K562 (cell line): ENCODE data around the gene S100A9. TPM values are rescaled to one million over a fixed set of nuclear protein-coding genes. Genes with fewer than 3 reads are reported as not detected.

Experiments used
- ATAC-seq: fragments of 200-7000 bp; cut with Tn5 transposase; 3 replicates; pipeline ENCODE4 v1.9.1; 2020; ENCODE audit warnings: moderate library complexity
- BruUV-seq: library from RNA; stranded (reverse); fragments of 400-500 nt; replicated peaks from 2 replicates; lab custom pipeline; 2021; lab: Mats Ljungman, UMichigan
- CTCF ChIA-PET: fragments of 300-600 bp; formaldehyde crosslinking; extraction: SDS; loops from one replicate; lab custom pipeline; 2021; ENCODE audit warnings: low intra/inter-chr PET ratio; lab: Yijun Ruan, JAX
- POLR2A ChIA-PET: fragments of 300-600, 350-650 bp; sonication (Branson Sonifier 250); formaldehyde crosslinking; extraction: SDS; loops from one replicate; lab custom pipeline; 2021; ENCODE audit warnings: antibody characterized with exemption, inconsistent platforms; lab: Yijun Ruan, JAX
- DNase-seq, 4 experiments: peaks; one replicate each; pipeline versions ENCODE4 v3.0.0 to v3.0.0-alpha.2; 2011 to 2018; ENCODE audit warnings: low spot score in 3 of 4, mixed read lengths in 3 of 4; ENCODE audit errors: extremely low read depth in 1 of 4
- FAIRE-seq: peaks from 2 replicates; lab custom pipeline; 2011; peaks lifted over from hg19 to GRCh38; lab: Jason Lieb, UNC
- H2AFZ ChIP-seq: 2 replicates; pipeline ENCODE4 v1.6.0; 2011; ENCODE audit warnings: low read depth, low read length, control low read depth, inconsistent platforms
- H3K27ac ChIP-seq: fragments of 200-600 bp; 3 replicates; pipeline ENCODE4 v1.8.0; 2011; ENCODE audit warnings: low read depth, mild to moderate bottlenecking, control low read depth, inconsistent platforms, low read length, moderate library complexity, mixed read lengths; ENCODE audit errors: extremely low read depth
- H3K27me3 ChIP-seq, 2 experiments: fragments of 300-600 bp in 1 of 2; 2 replicates in 1 of 2; 3 replicates in 1 of 2; pipeline versions ENCODE4 v1.6.0 to v1.8.0; 2011; ENCODE audit warnings: inconsistent platforms in 2 of 2, low read length in 2 of 2, mild to moderate bottlenecking in 1 of 2, mixed read lengths in 1 of 2, moderate library complexity in 1 of 2; ENCODE audit not compliant: control insufficient read depth in 2 of 2, insufficient read depth in 2 of 2
- H3K36me3 ChIP-seq: fragments of 300-600 bp; 3 replicates; pipeline ENCODE4 v1.8.0; 2011; ENCODE audit warnings: mild to moderate bottlenecking, low read length, inconsistent platforms; ENCODE audit not compliant: control insufficient read depth, insufficient read depth
- H3K4me1 ChIP-seq, 2 experiments: fragments of 200-600 bp in 1 of 2; replicated peaks in 1 of 2; 2 replicates in 1 of 2; 3 replicates in 1 of 2; pipeline versions ENCODE4 v1.5.1 to v1.8.0; 2011; ENCODE audit warnings: inconsistent platforms in 2 of 2, low read length in 2 of 2, mild to moderate bottlenecking in 1 of 2, mixed read lengths in 1 of 2, moderate library complexity in 1 of 2; ENCODE audit not compliant: control insufficient read depth in 2 of 2, insufficient read depth in 2 of 2
- H3K4me2 ChIP-seq: 2 replicates; pipeline ENCODE4 v1.6.1; 2011; ENCODE audit warnings: low read length, control low read depth, inconsistent platforms, mixed read lengths; ENCODE audit not compliant: insufficient read depth
- H3K4me3 ChIP-seq: fragments of 200-600 bp; sonication (generic), shearing (Covaris generic); 2 replicates; pipeline ENCODE4 v1.5.1; 2016; ENCODE audit warnings: control low read depth, inconsistent platforms
- H3K79me2 ChIP-seq: fragments of 200-600 bp; 3 replicates; pipeline ENCODE4 v1.8.0; 2011; ENCODE audit warnings: low read length, inconsistent platforms; ENCODE audit not compliant: control insufficient read depth, insufficient read depth
- H3K9ac ChIP-seq, 2 experiments: 2 replicates each; pipeline versions ENCODE4 v1.6.0 to v1.6.1; 2011; ENCODE audit warnings: low read depth in 2 of 2, low read length in 2 of 2, control low read depth in 1 of 2, inconsistent platforms in 1 of 2, mild to moderate bottlenecking in 1 of 2, mixed read lengths in 1 of 2; ENCODE audit not compliant: insufficient read depth in 1 of 2
- H3K9me1 ChIP-seq: one replicate; pipeline ENCODE4 v1.6.0; 2011; ENCODE audit warnings: inconsistent platforms, mild to moderate bottlenecking, low read length, moderate library complexity; ENCODE audit not compliant: control insufficient read depth, insufficient read depth
- H3K9me3 ChIP-seq: replicated peaks from 2 replicates; pipeline ENCODE4 v1.5.1; 2011; ENCODE audit warnings: low read depth, low read length, inconsistent platforms; ENCODE audit not compliant: control insufficient read depth, insufficient read depth
- H4K20me1 ChIP-seq: replicated peaks from 2 replicates; pipeline ENCODE4 v1.6.1; 2011; ENCODE audit warnings: low read length, inconsistent platforms, mixed read lengths; ENCODE audit not compliant: control insufficient read depth, insufficient read depth
- ATF7 ChIP-seq: fragments of 450-650 bp; IDR thresholded peaks from 2 replicates; pipeline ENCODE4 v1.7.1; 2014; ENCODE audit warnings: mild to moderate bottlenecking, moderate library complexity
- BDP1 ChIP-seq: IDR thresholded peaks from 3 replicates; pipeline ENCODE4 v1.6.1; 2011; ENCODE audit not compliant: insufficient read length, insufficient read depth
- BHLHE40 ChIP-seq: IDR thresholded peaks from 2 replicates; pipeline ENCODE4 v1.6.1; 2011; ENCODE audit warnings: low read length, improper control_type of control experiment
- CCNT2 ChIP-seq: IDR thresholded peaks from 2 replicates; pipeline ENCODE4 v1.6.1; 2011; ENCODE audit warnings: borderline replicate concordance, low read depth, mild to moderate bottlenecking, moderate library complexity, mixed read lengths, low read length; ENCODE audit not compliant: insufficient read length; ENCODE audit errors: extremely low read depth
- ESRRB ChIP-seq: fragments of 250-450 bp; sonication (Bioruptor Pico); IDR thresholded peaks from 2 replicates; pipeline ENCODE4 v1.5.0; 2020; ENCODE audit warnings: mild to moderate bottlenecking, moderate library complexity, borderline replicate concordance
- HMG20B ChIP-seq: fragments of 250-450 bp; sonication (Bioruptor Pico); IDR thresholded peaks from 2 replicates; pipeline ENCODE4 v1.5.0; 2021; ENCODE audit warnings: mild to moderate bottlenecking
- RBBP5 ChIP-seq: fragments of 200-600 bp; sonication (generic); IDR thresholded peaks from 2 replicates; pipeline ENCODE4 v1.6.1; 2012; ENCODE audit warnings: borderline replicate concordance, mild to moderate bottlenecking, low read length, control low read depth, inconsistent platforms; ENCODE audit not compliant: insufficient read depth, poor library complexity, severe bottlenecking
- RNF2 ChIP-seq: sonication (generic); IDR thresholded peaks from 2 replicates; pipeline ENCODE4 v1.6.1; 2016
- TFAM ChIP-seq: fragments of 250-450 bp; sonication (Bioruptor Pico); conservative IDR thresholded peaks from 2 replicates; pipeline ENCODE4 v1.5.0; 2021; ENCODE audit warnings: mild to moderate bottlenecking, moderate library complexity
- ZNF224 ChIP-seq: sonication (generic); formaldehyde crosslinking; IDR thresholded peaks from 2 replicates; pipeline ENCODE4 v1.8.0; 2022; ENCODE audit warnings: mild to moderate bottlenecking, missing genetic modification reagents
- ZNF239 ChIP-seq: fragments of 250-450 bp; sonication (Bioruptor Pico); IDR thresholded peaks from 2 replicates; pipeline ENCODE4 v1.4.0; 2020; ENCODE audit warnings: mild to moderate bottlenecking
- ZNF764 ChIP-seq: fragments of 250-450 bp; sonication (Bioruptor Pico); IDR thresholded peaks from 2 replicates; pipeline ENCODE4 v1.4.0; 2020; ENCODE audit warnings: low read depth, mild to moderate bottlenecking, moderate library complexity
- ZNF79 ChIP-seq: fragments of 250-450 bp; sonication (Bioruptor Pico); IDR thresholded peaks from 2 replicates; pipeline ENCODE4 v1.4.0; 2020; ENCODE audit warnings: low read depth, mild to moderate bottlenecking, moderate library complexity
- WGBS: fragments of 100-300 bp; shearing (Covaris generic); methylation state at CpG from one replicate; pipeline ENCODE4 v1.1.6; 2016; ENCODE audit warnings: low coverage, mixed read lengths; ENCODE audit not compliant: insufficient coverage; ENCODE audit errors: missing lambda C conversion rate; 5-methylcytosine and 5-hydroxymethylcytosine counted together
- in situ Hi-C: fragments of 300-500 bp; cut with MboI; formaldehyde crosslinking; loops from 4 replicates; pipeline ENCODE4 v1.15.0; 2018; ENCODE audit warnings: inconsistent platforms, mixed read lengths
- intact Hi-C: fragments of 100-400 bp; cut with micrococcal nuclease; formaldehyde crosslinking; loops from 2 replicates; pipeline ENCODE4 v1.14.2; 2022
- polyA plus RNA-seq, 8 experiments: library from polyadenylated mRNA; depleted of rRNA in 4 of 8; stranded (reverse) in 5 of 8; unstranded in 3 of 8; fragments of >200 nt; fragmentation: Nextera tagmentation in 2 of 8; fragmentation: Illumina TruSeq in 1 of 8; extraction: Ambion mirVana in 2 of 8; extraction: Trizol in 1 of 8; gene quantifications; 2 replicates each; pipeline versions ENCODE4 v1.2.1 to v1.2.3, GENCODE V29; 2011 to 2014; ENCODE audit warnings: inconsistent platforms in 1 of 8, missing spikeins in 1 of 8
- total RNA-seq, 7 experiments: library from RNA; depleted of rRNA in 6 of 7; stranded (reverse); fragments of >200 nt in 6 of 7; fragmentation: Illumina TruSeq in 2 of 7; extraction: Trizol in 2 of 7; gene quantifications; 2 replicates each; pipeline versions ENCODE4 v1.2.1 to v1.2.3, GENCODE V29; 2011 to 2021; ENCODE audit warnings: low replicate concordance in 1 of 7
- TF ChIP-seq, protein P1 (sequence below): fragments of 250-450 bp; sonication (Bioruptor Pico); IDR thresholded peaks from 2 replicates; pipeline ENCODE4 v1.4.0; 2020
- TF ChIP-seq, protein P2 (sequence below): fragments of 450-650 bp; formaldehyde crosslinking; IDR thresholded peaks from 2 replicates; pipeline ENCODE4 v1.4.0; 2020; ENCODE audit warnings: mild to moderate bottlenecking

The S100A9 gene
- total and polyA plus RNA-seq, 9 of the 15 experiments (the other 6 are each of a cell fraction or from before 2014, with no cell fraction given): 0.80 TPM; not detected in 8

DNA sequence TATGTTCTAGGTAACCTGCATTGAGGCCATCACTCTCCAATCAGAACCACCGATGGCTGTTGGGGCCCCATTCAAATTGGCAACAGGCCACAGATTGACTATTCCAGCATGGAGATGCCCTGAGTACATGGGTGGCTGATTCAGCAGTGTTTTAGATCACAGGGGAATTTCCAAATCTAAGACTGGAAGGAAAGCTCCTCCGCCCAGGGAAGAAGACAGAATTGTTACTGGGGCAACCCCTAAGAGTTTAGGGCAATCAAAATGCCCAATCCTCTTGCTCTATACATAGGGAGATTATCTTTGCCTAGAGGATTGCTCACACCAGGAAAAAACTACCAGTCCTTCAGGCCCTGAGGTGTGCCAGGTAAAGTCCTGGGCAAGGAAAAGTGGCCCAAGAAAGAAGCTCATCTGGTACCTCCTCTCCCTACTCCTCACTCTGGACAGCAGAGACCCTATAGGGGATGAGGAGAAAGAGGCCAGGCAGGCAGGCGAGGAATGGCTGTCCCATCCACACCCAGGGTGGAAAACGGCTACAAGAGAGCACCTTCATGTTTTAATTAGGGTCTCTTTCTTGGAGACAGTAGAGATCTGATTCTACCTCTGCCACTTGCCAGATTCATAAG lies 27.4 kb downstream of the S100A9 start:
- Histone ChIP-seq H3K9me3 (peaks cover 7% of the 10 kb centered on the region; the same call in 1 of the 2 replicates), H3K9ac (no peak overlapping the region), H3K27me3 (peaks cover 0 to 15% of the 10 kb centered on the region in 2 experiments; a peak in 4 of 5 replicates), H4K20me1 (peaks cover 3% of the 10 kb centered on the region; the same call in 1 of the 2 replicates), H3K4me1 (0 out of 5 replicates have a peak, but pooled peaks cover 0 to 4% of the 10 kb centered on the region in 2 experiments), H3K4me3 (no peak overlapping the region), H3K9me1 (no peaks in the 10 kb centered on the region), H3K27ac (no peak overlapping the region), H2AFZ (no peak overlapping the region), H3K4me2 (no peak overlapping the region), H3K36me3 (no peaks in the 10 kb centered on the region), H3K79me2 (no peaks in the 10 kb centered on the region)
- BruUV-seq: no TSS peak
- in situ Hi-C loops: no loop called here
- intact Hi-C loops: no loop called here
- WGBS: 0% methylated on average over 4 of the region's 4 CpGs
- DNase-seq (no peak), FAIRE-seq (no peak), ATAC-seq (no peak)
- ChIA-PET POLR2A (interaction anchor here (0.6 to 1.8 kb wide), 3 partner anchors 11 to 1223 kb away, joined by 3 to 5 read pairs (median 3); partner anchors contain the start of gene ADAR), CTCF (interaction anchor here (0.6 kb wide), 1 partner anchor 465 kb away, joined by 4 read pairs; no protein-coding TSS in a partner anchor)
- TF ChIP-seq HMG20B: no peak
- TF ChIP-seq, protein P1, sequence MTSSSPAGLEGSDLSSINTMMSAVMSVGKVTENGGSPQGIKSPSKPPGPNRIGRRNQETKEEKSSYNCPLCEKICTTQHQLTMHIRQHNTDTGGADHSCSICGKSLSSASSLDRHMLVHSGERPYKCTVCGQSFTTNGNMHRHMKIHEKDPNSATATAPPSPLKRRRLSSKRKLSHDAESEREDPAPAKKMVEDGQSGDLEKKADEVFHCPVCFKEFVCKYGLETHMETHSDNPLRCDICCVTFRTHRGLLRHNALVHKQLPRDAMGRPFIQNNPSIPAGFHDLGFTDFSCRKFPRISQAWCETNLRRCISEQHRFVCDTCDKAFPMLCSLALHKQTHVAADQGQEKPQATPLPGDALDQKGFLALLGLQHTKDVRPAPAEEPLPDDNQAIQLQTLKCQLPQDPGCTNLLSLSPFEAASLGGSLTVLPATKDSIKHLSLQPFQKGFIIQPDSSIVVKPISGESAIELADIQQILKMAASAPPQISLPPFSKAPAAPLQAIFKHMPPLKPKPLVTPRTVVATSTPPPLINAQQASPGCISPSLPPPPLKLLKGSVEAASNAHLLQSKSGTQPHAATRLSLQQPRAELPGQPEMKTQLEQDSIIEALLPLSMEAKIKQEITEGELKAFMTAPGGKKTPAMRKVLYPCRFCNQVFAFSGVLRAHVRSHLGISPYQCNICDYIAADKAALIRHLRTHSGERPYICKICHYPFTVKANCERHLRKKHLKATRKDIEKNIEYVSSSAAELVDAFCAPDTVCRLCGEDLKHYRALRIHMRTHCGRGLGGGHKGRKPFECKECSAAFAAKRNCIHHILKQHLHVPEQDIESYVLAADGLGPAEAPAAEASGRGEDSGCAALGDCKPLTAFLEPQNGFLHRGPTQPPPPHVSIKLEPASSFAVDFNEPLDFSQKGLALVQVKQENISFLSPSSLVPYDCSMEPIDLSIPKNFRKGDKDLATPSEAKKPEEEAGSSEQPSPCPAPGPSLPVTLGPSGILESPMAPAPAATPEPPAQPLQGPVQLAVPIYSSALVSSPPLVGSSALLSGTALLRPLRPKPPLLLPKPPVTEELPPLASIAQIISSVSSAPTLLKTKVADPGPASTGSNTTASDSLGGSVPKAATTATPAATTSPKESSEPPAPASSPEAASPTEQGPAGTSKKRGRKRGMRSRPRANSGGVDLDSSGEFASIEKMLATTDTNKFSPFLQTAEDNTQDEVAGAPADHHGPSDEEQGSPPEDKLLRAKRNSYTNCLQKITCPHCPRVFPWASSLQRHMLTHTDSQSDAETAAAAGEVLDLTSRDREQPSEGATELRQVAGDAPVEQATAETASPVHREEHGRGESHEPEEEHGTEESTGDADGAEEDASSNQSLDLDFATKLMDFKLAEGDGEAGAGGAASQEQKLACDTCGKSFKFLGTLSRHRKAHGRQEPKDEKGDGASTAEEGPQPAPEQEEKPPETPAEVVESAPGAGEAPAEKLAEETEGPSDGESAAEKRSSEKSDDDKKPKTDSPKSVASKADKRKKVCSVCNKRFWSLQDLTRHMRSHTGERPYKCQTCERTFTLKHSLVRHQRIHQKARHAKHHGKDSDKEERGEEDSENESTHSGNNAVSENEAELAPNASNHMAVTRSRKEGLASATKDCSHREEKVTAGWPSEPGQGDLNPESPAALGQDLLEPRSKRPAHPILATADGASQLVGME (CRISPR knock-in tag): no peak
- no peak for TF ChIP-seq ZNF239 (CRISPR knock-in tag)
- TF ChIP-seq ZNF764 (CRISPR knock-in tag): no peak
- TF ChIP-seq TFAM: no peak
- no peak for TF ChIP-seq RBBP5
- TF ChIP-seq, protein P2, sequence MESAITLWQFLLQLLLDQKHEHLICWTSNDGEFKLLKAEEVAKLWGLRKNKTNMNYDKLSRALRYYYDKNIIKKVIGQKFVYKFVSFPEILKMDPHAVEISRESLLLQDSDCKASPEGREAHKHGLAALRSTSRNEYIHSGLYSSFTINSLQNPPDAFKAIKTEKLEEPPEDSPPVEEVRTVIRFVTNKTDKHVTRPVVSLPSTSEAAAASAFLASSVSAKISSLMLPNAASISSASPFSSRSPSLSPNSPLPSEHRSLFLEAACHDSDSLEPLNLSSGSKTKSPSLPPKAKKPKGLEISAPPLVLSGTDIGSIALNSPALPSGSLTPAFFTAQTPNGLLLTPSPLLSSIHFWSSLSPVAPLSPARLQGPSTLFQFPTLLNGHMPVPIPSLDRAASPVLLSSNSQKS (CRISPR knock-in tag): no peak
- TF ChIP-seq ZNF224 (CRISPR knock-in tag): no peak
- no peak for TF ChIP-seq ESRRB
- no peak for TF ChIP-seq RNF2
- no peak for TF ChIP-seq BHLHE40
- TF ChIP-seq BDP1: no peak
- TF ChIP-seq CCNT2: no peak
- no peak for TF ChIP-seq ZNF79
- no peak for TF ChIP-seq ATF7
